ENCODE data around the gene RACGAP1.

Gene RACGAP1

DNA sequence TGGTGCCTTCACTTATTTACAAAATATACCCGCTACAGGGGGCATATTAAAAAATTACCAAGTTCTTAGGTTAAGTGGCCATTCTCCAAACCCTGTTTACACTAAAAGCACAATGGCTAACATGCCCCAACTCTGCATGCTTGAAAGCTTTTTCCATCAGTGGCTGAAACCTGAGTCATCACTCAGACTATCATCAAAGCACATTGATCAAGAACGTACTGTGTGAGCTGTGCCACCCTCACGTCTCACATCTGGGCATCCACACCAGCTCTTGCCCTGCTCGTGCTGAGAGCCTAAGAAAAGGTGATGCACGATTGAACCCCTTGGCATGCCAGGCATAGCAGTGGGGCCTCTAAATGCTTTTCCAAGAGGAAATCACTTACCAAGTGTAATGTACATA, 39.3 kb downstream of the RACGAP1 start:
- DNase-seq (ENCODE audit: low read depth in 2 of 2) = no peak

DNA sequence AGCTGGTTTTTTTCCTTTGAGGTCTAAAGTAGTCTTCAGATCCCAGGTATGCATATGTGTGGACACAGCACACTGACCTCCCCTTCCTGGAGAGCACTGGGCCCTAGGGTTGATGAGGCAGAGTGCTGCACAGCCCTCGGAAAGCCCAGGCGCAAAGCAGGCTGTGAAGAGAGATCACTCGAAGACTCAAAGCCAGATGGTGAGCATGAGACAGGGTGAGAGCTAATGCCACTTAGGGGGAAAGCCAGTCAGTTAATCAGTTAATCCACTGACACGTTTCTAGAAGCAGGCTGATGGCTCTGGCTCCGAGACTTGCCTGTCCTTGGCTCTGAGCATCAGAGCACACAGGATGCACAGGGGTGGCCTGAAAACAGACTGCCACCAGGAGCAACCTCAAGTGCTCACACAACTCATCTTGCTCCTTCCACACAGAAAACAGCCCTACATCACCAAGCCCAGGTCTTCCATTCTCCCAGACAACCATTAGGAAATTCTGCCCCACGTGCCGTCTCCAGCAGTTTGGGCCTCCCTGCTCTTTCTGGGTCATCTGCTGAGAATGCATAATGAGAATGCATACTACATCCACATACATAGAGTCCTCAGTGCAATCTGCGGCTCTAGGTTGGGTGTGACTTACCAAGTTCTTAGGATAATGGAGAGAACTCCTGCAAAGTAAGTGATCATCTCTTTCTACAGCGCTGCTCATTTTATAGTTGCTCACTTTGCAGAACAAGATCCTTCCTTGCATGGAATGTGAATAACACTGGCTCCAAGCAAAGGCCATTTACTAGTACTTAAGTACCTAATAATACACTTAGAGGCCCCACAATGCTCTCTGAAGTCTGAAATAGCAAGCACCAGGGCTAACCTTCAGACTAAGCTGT, 40.6 kb downstream of the RACGAP1 start:
- no peak for DNase-seq (ENCODE audit: low read depth in 2 of 2)

DNA sequence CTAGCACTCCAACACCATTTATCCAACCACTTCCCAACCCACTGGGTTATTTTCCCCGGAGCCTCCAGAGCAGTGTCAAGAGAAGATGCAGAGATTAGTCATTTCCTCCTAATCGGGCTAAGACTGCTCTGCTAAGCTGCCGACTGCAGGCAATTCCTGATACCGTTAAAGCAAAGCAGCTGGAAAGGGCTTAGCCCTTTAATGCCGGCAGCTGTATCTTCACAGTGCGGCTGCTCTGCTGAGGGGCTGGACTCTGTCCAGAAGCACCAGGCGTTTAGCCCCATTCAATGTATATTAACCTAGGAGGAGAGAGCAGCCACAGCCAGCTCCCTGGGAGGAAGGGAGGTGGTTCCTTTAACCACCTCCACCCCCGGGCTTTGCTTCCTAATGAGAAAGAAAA, 41.4 kb downstream of the RACGAP1 start:
- DNase-seq (ENCODE audit: low read depth in 2 of 2) = no peak

DNA sequence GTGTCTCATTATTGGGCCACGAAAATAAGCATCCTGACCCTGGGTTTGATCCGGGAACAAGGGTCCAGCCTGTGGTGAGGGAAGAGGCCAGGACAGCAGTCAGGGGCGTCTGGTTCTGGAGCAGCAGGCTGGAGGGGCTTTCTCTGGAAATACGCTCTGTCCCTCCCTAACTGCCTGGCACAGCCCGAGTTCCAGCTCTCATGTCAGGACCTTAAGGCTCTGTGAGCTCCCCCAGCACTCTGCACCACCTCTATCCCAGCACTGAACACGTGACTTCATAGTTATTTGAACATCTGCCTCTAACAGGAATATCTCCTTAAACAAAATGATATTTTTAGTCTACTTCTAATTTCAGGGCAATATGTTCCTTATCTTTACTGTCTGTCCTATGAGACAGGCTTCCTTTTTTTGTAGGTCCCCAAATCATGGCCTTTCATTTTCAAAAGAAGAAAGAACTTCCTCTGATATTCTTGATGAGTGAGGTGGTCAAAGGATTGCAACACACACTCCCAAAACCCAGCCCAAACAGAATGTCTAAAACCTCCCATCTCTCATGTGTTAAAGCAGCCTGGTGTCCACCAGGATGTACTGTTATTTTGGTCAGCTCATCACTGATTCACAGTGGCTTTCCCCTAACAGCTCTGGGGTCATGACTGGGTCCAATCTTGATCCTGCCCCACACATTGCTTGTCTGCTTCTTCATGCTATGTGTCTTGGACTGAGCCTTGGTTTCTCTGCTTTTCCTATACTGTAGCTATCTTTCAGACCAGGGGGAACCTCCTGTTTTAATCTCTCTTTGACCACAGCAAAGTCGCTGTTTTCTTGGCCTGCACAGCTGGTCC, 42.8 kb downstream of the RACGAP1 start:
- no peak for DNase-seq (ENCODE audit: low read depth in 2 of 2)

GRCh38 chr12:49980501-49981349, 44.6 kb downstream of the RACGAP1 start:
- no peak for DNase-seq (ENCODE audit: low read depth in 2 of 2)

- no peak for DNase-seq (ENCODE audit: low read depth in 2 of 2)
Observed at GRCh38 chr12:49979791-49980190, 45.5 kb downstream of the RACGAP1 start.

DNA sequence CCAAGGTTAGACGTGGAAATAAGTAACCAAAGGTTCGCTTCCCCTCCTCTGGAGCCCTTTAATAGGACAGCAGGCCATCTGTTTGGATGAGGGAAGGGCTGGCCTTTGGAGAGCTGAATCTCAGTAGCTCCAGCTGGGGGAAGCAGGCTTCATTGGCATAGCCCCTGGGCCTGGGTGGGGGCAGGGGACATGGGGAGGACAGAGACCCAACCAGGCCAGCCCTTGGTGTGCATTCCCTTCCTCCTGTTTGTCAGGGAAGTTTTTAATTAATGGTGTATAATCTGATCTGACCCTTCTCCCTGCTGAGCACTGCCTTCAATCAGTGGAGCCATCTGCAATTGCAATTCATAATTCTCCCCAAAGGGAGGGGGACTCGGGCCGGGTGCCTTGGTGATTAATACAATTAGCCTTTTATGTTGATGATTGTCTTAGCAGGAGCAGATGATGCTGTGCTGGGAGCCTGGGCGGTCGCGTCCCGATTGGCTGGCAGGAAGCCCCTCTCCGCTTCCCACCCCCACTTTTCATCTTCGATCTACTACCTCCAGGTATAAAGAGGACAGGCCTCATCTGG, 46.2 kb downstream of the RACGAP1 start:
- no peak for DNase-seq (ENCODE audit: low read depth in 2 of 2)

- DNase-seq (ENCODE audit: low read depth in 2 of 2) = no peak
Observed at GRCh38 chr12:49978125-49978524, 47.2 kb downstream of the RACGAP1 start.

DNA sequence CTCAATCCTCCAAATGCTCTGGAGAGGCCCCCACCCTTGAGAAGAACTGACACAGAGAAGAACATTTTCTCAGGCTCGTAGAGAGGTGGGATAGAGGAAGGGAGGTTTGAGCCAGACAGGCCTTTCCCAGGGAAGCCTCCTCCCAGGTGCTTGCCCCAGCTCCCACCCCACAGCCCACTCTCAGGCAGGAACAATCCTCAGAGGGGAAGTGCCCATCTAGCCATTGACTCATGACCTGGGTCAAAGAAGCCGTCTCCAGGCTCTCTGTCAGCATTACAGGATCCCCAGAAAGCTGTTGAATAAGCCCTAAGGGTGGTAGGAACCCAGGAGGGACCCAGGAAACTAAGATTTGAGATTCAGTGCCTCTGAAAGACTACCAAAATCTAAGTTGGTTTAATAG, 48.7 kb downstream of the RACGAP1 start:
- no peak for DNase-seq (ENCODE audit: low read depth in 2 of 2)

DNA sequence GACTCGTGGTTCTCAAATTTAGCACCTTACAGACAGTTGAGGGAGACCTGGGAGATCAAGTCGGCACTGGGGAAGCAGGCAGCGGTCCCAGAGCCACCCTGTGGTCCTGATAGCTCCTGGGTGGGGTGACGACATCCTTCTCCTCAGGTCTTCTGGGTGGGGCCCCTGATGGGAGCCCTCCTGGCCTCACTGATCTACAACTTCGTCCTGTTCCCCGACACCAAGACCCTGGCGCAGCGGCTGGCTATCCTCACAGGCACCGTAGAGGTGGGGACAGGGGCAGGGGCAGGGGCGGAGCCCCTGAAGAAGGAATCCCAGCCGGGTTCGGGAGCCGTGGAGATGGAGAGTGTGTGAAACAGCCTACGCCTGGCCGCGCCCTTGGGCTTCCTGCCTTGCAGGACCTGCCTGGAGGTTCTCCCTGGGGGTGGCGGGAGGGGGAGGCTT, 50.0 kb downstream of the RACGAP1 start:
- DNase-seq (ENCODE audit: low read depth in 2 of 2) = no peak

GRCh38 chr12:49974677-49975317, 50.5 kb downstream of the RACGAP1 start:
- no peak for DNase-seq (ENCODE audit: low read depth in 2 of 2)

DNA sequence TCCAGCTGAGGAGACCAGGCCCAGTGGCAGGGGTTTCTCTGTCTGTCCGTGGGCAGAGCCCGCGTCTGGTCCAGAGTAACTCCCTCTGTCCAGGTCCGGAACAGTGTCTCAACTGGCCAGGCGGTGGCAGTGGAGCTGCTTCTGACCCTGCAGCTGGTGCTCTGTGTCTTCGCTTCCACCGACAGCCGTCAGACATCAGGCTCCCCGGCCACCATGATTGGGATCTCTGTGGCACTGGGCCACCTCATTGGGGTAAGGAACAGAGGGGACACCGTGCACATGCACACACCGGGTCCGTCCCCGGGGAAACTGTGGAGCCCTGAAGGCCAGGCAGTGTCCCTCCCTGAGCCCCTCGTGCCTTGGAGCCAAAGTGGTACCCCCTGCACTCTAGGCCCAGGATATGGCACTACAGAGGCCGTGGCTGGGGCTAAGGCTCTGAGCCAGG, 51.0 kb downstream of the RACGAP1 start:
- DNase-seq (ENCODE audit: low read depth in 2 of 2) = no peak

DNA sequence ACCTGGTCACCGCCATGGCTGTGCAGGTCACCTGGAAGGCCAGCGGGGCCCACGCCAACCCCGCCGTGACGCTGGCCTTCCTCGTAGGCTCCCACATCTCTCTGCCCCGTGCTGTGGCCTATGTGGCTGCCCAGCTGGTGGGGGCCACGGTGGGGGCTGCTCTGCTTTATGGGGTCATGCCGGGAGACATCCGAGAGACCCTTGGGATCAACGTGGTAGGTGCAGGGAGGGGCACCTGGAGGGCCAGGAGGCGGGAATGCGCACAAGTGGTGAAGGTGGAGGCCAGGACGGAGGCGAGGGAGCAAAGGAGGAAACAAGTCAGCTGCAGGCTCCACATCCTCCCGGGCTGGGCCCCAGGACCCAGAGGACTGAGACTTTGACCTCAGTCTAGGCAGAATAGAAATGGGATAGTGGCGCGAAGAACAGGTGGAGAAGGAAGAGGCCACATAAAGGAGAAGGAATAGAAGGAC, 51.9 kb downstream of the RACGAP1 start:
- DNase-seq (ENCODE audit: low read depth in 2 of 2) = no peak

GRCh38 chr12:49972641-49973360, 52.5 kb downstream of the RACGAP1 start, which contains the start of gene AQP6:
AQP6 (plus strand) TSS chr12:49972947; CDS start chr12:49973174, 227 bp downstream.
- no peak for DNase-seq (ENCODE audit: low read depth in 2 of 2)

- no peak for DNase-seq (ENCODE audit: low read depth in 2 of 2)
Observed at GRCh38 chr12:49972129-49972528, 53.2 kb downstream of the RACGAP1 start.

- DNase-seq (ENCODE audit: low read depth in 2 of 2) = no peak
Observed at GRCh38 chr12:49971141-49971540, 54.2 kb downstream of the RACGAP1 start.

GRCh38 chr12:49970658-49971057, 54.6 kb downstream of the RACGAP1 start:
- no peak for DNase-seq (ENCODE audit: low read depth in 2 of 2)

- DNase-seq (ENCODE audit: low read depth in 2 of 2) = no peak
Observed at GRCh38 chr12:49969651-49970429, 55.5 kb downstream of the RACGAP1 start.

GRCh38 chr12:49969027-49969426, 56.3 kb downstream of the RACGAP1 start:
- DNase-seq (ENCODE audit: low read depth in 2 of 2) = no peak

All from stimulated activated CD4-positive, alpha-beta T cell treated with anti-CD3 and anti-CD28 coated beads, Interleukin-1b, Interleukin-23, amount 100 ng/mL, for 4 hours (primary cell).